Activated naive CD8-positive, alpha-beta T cell treated with anti-CD3 and anti-CD28 coated beads, Interleukin-2, amount 50 U/mL, for 24 hours (primary cell): ENCODE measurements around the gene RTN4R.

Experiments used
- ATAC-seq: fragments of 150-1000 bp; cut with Tn5 transposase; one replicate; pipeline ENCODE4 v1.10.0; 2021
- DNase-seq: peaks from one replicate; pipeline ENCODE4 v3.0.0; 2021
- H3K27ac Mint-ChIP-seq: one replicate; pipeline ENCODE4 v1.8.0; 2021; ENCODE audit warnings: mild to moderate bottlenecking, mixed read lengths
- H3K27me3 Mint-ChIP-seq: one replicate; pipeline ENCODE4 v1.8.0; 2021; ENCODE audit warnings: mixed read lengths
- H3K36me3 Mint-ChIP-seq: one replicate; pipeline ENCODE4 v1.8.0; 2021; ENCODE audit warnings: low read depth, mixed read lengths
- H3K4me1 Mint-ChIP-seq: one replicate; pipeline ENCODE4 v1.8.0; 2021; ENCODE audit warnings: mixed read lengths
- H3K4me3 Mint-ChIP-seq: one replicate; pipeline ENCODE4 v1.8.0; 2021; ENCODE audit warnings: mild to moderate bottlenecking, moderate library complexity, mixed read lengths
- H3K9me3 Mint-ChIP-seq: one replicate; pipeline ENCODE4 v1.8.0; 2021; ENCODE audit warnings: mixed read lengths

RTN4R gene

DNA sequence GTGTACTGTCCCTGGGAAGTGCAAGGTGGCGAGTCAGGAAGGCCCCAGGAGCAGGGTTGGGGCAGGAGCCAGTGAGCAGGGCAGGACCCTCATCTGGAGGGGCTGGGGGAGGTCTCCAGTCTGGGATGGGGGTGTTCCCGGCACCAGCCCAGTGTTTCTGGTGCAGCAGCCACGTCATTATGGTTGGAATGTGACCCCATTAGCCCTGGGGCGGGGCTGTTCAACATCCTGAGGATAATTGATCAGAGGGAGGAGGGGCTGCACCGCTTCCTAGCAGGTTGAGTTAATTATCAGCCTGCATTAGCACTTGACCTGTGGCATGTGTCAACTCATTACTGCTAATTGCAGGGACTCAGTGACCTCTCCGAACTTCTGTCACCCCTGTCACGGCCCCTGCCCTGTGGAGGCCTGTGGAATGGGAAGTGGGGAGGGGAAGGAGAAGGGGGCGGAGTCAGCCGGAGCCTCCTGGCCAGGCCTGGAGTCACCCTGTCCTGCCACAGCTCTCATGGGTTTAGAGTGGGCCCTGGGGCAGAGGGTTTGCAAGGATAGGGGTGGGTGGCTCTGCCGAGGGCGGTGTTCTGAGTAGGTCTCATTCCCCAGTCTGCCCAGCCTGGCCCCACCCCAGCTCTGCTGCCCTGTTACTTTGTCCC, 64.4 kb downstream of the RTN4R start:
- H3K4me1 Mint-ChIP-seq, result peaks cover 20% of the 10 kb centered on the region
- H3K27me3 Mint-ChIP-seq, result no peaks in the 10 kb centered on the region
- H3K9me3 Mint-ChIP-seq, result no peaks in the 10 kb centered on the region
- H3K36me3 Mint-ChIP-seq, result no peaks in the 10 kb centered on the region
- DNase-seq, result no peak
- H3K4me3 Mint-ChIP-seq, result no peak overlapping the region
- H3K27ac Mint-ChIP-seq, result no peak overlapping the region
- ATAC-seq, result no peak

DNA sequence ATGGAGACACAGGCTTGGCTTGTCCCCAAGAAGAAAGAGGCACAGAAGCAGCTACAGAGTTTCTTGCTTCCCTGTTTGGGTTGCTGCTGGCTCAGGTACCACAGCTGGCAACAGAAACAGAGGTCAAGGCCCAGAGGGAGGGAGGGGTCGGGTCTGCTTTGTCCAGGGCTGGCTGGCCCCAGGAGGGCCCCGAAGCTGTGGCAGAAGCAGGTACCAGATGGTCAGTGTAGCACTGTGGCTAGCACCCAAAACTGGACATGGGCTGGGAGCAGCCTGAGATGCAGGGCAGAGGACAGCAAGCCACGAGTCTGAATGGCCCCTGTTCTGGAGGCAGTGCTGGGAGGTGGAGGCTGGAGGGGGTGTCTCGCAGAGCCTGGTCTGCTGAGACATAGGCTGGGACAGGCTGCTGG, 65.0 kb downstream of the RTN4R start:
- H3K9me3 Mint-ChIP-seq, result no peaks in the 10 kb centered on the region
- H3K4me3 Mint-ChIP-seq, result no peak overlapping the region
- ATAC-seq (no peak), DNase-seq (no peak)
- H3K27me3 Mint-ChIP-seq, result no peaks in the 10 kb centered on the region
- peaks cover 18% of the 10 kb centered on the region for H3K4me1 Mint-ChIP-seq
- H3K27ac Mint-ChIP-seq, result no peak overlapping the region
- H3K36me3 Mint-ChIP-seq, result no peaks in the 10 kb centered on the region

DNA sequence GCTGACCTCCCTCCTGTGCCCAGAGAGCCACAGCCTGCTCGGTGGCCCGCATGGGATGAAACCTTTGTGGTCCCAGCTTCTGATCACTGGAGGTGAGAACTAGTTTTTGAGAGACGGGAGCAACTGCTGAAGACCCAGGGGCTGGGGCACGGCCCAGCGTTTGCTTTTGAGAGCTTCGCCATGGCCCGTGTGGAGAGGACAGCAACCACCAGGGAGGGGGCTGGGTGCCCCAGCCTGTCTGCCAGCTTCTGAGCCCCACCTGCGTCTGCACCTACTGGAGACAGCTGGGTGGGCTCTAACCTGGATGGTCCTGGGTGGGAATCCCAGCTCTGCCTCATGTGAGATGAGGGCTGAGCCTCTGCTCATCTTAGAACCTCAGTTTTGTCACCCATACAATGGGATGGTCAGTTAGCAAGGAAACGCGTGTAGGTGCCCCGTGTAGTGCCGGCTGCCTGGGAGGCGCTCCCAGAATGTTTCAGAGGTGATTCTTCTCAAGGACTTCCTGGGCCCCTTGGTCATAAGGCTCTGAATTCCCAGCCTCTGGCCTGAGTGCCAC, 66.2 kb downstream of the RTN4R start:
- H3K27me3 Mint-ChIP-seq, result no peaks in the 10 kb centered on the region
- DNase-seq (no peak), ATAC-seq (no peak)
- H3K4me3 Mint-ChIP-seq, result no peak overlapping the region
- H3K9me3 Mint-ChIP-seq, result no peaks in the 10 kb centered on the region
- peaks cover 9% of the 10 kb centered on the region for H3K4me1 Mint-ChIP-seq
- H3K27ac Mint-ChIP-seq, result no peak overlapping the region
- H3K36me3 Mint-ChIP-seq, result no peaks in the 10 kb centered on the region

DNA sequence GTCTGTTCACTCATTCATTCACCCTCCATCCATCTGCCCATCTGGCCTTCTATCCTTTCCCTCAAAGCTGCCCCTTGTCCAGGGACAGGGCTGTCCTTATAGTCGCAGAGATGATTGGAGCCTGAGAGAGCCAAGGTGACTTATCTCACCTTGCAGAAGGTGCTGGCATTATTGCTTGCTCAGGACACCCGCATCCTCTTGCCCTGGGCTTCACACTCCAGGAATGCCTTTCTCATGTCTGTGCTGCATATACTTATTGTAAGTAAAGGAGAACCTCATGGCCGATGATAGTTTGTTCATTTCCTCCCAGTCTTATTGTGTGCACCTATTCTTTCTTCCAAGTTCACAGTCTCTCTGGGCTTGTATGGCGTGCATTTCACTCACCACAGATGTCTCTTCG, 68.2 kb downstream of the RTN4R start:
- no peaks in the 10 kb centered on the region for H3K4me1 Mint-ChIP-seq
- H3K27ac Mint-ChIP-seq, result no peak overlapping the region
- no peak overlapping the region for H3K4me3 Mint-ChIP-seq
- H3K9me3 Mint-ChIP-seq, result no peaks in the 10 kb centered on the region
- DNase-seq (no peak), ATAC-seq (no peak)
- H3K36me3 Mint-ChIP-seq, result no peaks in the 10 kb centered on the region
- no peaks in the 10 kb centered on the region for H3K27me3 Mint-ChIP-seq

DNA sequence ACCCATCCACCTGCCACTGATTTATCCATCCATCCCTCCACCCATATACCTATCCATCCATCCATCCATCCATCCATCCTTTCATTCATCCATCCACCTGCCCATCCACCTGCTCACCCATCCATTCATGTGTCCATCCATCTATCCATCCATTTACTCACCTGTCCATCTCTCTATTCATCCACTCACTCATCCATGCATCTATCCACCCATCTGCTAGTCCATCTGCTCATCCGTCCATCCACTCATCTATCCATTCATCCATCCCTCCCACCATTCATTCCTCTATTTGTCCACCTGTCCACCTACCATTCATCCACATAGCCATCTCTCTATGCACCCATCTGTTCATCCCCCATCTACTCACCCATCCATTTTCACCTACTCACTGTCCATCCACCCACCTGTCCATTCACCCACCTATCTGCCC, 68.7 kb downstream of the RTN4R start:
- DNase-seq, result no peak
- Mint-ChIP-seq H3K36me3 (no peaks in the 10 kb centered on the region), H3K27me3 (no peaks in the 10 kb centered on the region), H3K9me3 (no peaks in the 10 kb centered on the region), H3K4me3 (no peak overlapping the region), H3K27ac (no peak overlapping the region), H3K4me1 (no peaks in the 10 kb centered on the region)
- ATAC-seq, result no peak

DNA sequence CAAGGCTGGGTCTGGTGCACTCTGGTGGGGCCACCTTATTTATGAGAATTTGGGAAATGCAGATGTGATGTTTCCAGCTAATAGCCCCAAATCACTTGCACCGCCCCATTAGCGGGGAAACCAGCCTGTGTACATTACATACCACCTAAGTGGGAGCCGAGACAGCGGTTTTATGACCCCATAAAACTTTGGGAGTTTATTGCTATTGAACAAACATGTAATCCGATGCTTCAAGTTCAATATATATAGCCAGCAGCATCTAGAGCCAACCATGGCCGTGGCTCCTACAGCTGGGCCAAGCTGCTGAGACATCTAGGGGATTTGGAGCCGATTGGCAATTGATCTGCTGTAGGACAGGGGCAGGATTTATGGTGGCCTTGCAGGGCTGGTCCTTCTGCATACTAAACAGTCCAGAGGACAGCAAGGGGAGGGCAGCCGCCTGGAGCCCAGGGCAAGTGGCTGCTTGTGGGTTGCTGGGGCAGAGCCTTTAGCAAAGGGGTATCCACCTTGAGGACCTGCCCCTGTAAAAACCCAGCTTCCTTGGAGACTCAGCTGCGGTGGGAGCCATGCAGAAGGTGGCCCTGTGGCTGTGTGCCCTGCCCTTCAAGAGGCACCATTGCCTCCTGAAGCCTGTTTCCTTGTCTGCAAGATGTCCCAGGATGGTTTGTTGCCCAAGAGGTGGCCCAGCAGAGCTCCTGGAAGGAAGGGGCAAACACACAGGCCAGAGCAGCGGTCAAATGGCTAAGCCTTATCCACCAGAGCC, 69.4 kb downstream of the RTN4R start:
- Mint-ChIP-seq H3K4me3 (no peak overlapping the region), H3K27ac (no peak overlapping the region), H3K36me3 (no peaks in the 10 kb centered on the region), H3K27me3 (no peaks in the 10 kb centered on the region), H3K9me3 (no peaks in the 10 kb centered on the region), H3K4me1 (no peaks in the 10 kb centered on the region)
- no peak for DNase-seq
- no peak for ATAC-seq

DNA sequence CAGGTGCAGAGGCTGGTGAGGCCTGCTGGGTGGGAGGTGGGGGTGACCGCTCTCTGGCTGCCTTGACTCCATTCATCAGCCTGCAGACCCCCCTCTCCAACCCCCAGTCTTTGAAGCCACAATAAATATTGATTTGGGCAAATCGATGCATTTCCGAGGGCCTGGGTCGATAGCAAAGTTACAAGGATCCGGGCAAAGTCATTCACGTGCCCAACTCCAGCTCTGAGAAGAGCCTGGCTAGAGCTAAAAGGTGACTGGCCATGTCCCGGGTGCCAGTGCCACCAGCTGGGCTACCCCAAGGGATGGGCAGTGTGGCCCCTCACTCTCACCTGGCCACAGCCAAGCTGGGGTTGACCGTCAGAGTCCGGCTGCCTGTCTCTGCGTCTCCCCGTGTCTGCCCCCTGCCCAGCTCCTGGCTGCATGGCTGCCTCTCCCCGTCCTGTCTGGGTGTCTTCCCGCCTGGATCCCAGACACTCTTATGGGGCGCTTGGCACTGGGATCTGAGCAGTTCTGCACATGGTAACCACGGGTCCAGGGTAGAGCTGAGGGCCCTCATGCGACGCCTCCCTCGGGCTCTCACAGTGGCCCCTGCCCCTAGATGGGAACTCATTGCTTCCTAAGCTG, 70.6 kb downstream of the RTN4R start:
- Mint-ChIP-seq H3K9me3 (no peaks in the 10 kb centered on the region), H3K36me3 (no peaks in the 10 kb centered on the region), H3K4me3 (no peak overlapping the region), H3K27ac (no peak overlapping the region), H3K27me3 (no peaks in the 10 kb centered on the region), H3K4me1 (no peaks in the 10 kb centered on the region)
- no peak for ATAC-seq
- DNase-seq, result no peak

DNA sequence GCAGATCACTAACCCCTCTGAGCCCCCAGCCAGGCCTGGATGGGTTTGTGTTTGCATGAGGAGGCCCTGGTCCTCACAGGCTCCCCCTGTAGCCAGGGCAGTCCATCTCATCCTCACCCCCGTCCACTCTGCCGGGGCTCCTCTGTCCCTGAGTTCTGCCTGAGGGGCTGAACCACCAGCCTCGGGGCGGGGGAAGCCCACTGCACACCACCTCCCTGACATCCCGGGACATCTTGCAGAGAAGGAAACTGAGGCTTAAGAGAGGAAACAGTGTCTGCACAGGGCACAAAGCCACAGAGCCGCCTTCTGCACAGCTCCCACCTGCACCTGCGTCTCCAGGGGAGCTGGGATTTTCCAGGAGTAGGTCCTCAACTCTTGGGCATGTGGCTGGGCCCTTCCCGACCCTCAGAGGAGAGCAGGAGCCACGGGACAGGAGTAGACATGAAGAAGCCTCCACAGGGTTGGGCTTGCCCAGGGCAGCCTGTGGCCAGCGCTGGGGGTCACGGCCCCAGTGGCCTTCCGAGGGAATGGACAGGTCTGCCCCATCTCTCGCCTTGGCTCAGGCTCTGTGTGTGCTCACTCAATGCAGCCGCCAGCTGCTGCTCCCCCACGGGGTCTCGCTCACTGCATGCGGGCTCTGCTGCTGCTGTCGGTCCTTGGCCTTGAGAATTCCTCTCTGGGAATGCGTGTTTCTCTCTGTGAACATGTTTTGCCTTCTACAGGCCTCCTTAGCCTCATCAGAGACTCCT, 71.8 kb downstream of the RTN4R start:
- Mint-ChIP-seq H3K27me3 (no peaks in the 10 kb centered on the region), H3K4me1 (no peaks in the 10 kb centered on the region), H3K4me3 (no peak overlapping the region), H3K27ac (no peak overlapping the region), H3K36me3 (no peaks in the 10 kb centered on the region), H3K9me3 (no peaks in the 10 kb centered on the region)
- DNase-seq (no peak), ATAC-seq (no peak)

DNA sequence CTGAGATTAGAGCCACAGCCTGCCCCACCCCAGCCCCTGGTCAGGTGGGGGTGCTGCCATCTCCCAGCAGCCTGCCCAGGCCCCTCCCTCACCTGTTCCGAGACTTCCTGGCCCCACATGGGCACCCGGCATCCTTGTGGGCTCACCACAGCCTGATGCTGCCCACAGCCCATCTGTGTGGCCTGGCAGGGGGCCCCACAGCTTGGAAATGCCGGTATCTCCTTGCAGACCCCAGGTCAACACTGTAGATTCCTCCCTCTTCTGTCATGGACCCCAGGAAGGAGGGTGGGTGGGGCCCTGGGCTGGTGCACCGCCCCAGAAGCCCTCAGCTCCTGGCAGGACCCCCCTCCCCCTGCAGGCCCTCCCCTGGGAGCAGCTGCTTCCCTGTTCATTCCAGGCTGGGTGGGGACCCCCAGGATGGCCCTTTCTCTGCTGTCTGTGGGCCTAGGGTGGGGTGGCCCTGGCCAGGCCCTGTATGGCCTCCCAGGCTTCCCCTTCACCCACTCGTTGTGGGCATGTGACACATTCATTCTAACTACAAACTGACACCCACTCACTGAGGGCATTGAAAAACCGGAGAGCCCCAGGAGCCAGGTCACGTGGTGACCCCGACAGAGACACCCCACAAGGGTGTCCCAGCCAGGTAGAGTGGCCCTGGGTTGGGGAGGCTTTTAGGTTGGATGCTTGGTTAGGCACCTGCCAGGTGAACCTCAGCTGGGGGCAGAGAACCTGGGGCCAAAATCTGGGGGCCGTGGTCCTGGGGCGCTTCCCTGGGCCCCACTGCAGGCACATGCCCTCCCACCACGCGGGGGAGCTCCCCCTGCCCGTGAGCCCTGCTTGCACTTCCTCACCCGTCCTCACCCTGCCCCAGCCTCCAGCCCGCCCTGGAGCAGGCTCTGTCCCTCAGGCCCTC, 73.2 kb downstream of the RTN4R start:
- ATAC-seq (no peak), DNase-seq (no peak)
- H3K9me3 Mint-ChIP-seq, result no peaks in the 10 kb centered on the region
- no peak overlapping the region for H3K4me3 Mint-ChIP-seq
- no peak overlapping the region for H3K27ac Mint-ChIP-seq
- H3K36me3 Mint-ChIP-seq, result no peaks in the 10 kb centered on the region
- H3K27me3 Mint-ChIP-seq, result no peaks in the 10 kb centered on the region
- no peaks in the 10 kb centered on the region for H3K4me1 Mint-ChIP-seq

DNA sequence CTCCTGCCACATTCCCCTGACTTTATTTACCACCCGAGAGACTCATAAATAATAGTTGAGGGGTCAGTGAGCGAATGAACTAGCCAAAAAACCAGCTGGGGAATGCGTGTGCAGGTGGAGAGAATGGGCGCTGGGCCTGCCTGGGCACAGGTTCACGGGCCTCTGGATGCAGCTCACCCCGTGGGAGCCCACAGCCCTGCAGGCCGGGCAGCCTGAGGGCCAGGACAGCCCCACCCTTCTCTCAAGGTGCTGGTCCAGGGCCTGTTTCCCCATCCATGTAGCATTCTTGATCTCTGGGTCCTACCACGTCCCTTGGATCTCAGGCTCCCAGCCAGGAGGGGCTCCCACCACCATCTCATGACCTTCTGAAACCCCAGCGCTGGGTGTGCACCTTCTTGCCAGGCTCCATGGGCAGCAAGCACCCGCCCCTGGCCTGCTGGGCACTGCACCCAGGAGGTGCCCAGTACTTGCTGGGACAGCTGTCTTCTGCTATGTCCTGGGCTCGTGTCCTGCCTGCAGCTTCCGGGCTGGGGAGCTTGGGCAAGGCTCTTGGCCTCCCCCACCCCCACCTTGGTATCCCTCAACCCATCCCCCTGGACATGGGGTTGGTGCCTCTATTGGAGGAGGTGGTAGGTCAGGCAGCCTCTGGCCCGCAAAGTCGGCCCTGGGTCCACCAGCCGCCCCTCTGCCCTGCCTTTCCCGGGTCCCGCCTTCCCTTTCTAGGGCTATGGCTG, 74.2 kb downstream of the RTN4R start:
- no peak for DNase-seq
- no peaks in the 10 kb centered on the region for H3K36me3 Mint-ChIP-seq
- H3K4me3 Mint-ChIP-seq, result no peak overlapping the region
- no peaks in the 10 kb centered on the region for H3K4me1 Mint-ChIP-seq
- ATAC-seq, result no peak
- no peaks in the 10 kb centered on the region for H3K27me3 Mint-ChIP-seq
- no peaks in the 10 kb centered on the region for H3K9me3 Mint-ChIP-seq
- H3K27ac Mint-ChIP-seq, result no peak overlapping the region

DNA sequence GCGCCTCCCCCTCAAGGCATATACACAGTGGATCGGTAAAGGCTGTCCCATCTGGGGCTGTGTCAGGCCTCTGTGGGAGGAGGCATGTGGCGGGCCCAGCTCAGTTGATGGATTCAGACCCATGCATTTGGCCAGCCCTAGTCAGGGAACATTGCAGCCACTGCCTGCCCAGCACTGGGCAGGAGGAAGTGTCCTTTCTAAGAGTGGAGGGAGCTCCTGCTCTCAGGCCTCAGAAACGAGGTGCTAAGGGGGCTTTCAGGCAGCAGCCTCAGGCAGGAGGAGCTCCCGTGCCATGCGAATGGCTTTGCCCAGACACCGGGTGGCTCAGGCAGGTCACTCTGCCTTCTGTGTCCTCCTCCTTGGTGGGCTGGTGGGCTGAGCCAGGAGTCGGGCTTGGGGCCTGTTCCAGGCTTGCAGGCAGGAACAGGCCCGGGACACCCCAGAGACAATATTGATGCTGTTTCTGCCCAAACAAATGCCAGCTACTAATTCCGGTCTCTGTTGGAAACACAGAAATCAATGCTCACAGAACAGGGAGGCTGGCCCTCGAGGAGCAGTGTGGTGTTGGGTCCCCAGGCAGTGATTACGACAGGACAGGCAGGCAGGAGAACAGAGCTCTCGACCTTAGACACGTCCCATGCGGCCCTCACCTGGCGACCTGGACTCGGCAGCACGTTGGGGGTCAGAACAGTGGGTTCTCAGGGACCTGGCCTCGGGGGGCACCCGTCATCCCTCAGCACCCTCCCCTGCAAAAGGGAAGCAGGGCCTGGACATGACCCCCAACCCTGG, 75.0 kb downstream of the RTN4R start:
- no peaks in the 10 kb centered on the region for H3K36me3 Mint-ChIP-seq
- no peak for DNase-seq
- no peaks in the 10 kb centered on the region for H3K27me3 Mint-ChIP-seq
- no peaks in the 10 kb centered on the region for H3K9me3 Mint-ChIP-seq
- ATAC-seq, result no peak
- no peaks in the 10 kb centered on the region for H3K4me1 Mint-ChIP-seq
- H3K27ac Mint-ChIP-seq, result no peak overlapping the region
- no peak overlapping the region for H3K4me3 Mint-ChIP-seq

DNA sequence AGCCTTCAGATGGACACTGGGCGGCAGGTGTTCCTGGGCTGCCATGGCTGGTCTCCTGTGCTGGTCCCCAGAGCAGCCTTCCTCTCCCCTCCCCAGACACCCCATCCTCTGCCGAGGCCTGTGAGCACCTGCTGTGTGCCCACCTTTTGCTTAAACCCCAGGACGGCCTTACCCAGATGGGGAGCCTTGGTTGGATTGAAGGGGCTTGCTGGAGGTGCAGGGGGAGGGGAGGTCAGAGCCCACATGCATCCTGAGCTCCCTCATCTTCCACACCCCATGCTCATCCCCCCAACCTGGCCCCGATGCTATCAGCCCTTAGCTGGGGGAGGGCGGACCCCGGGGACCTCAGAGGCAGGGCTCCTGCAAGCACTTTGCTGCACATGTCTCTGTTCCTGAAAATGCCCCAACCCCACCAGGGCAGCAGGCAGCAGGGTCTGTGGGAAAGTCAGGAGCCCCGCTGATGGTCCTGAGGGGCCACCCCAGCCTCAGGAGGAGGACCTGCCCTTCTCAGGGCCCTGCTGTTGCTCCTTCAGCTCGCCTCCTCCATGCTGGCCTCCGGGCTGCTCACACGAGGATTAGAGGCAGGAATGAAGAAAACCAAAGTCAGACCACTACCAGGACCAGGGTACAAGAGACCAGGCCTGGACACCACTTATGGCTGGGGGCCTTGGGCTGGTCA, 75.7 kb downstream of the RTN4R start:
- Mint-ChIP-seq H3K9me3 (no peaks in the 10 kb centered on the region), H3K4me1 (no peaks in the 10 kb centered on the region), H3K27ac (no peak overlapping the region), H3K27me3 (no peaks in the 10 kb centered on the region), H3K4me3 (no peak overlapping the region), H3K36me3 (no peaks in the 10 kb centered on the region)
- DNase-seq (no peak), ATAC-seq (no peak)
